HepG2 (cell line): ENCODE data around the gene GABRB1.

Source experiments
- CTCF ChIP-seq: sonication (generic); formaldehyde crosslinking; IDR thresholded peaks from 2 replicates; pipeline ENCODE4 v1.5.0; 2020; ENCODE audit warnings: mild to moderate bottlenecking, missing genetic modification reagents, moderate library complexity
- HBP1 ChIP-seq: IDR thresholded peaks from 2 replicates; pipeline ENCODE4 v1.6.1; 2016; ENCODE audit warnings: low read depth, control low read depth
- KDM5A ChIP-seq: fragments of 200-600 bp; sonication (generic); IDR thresholded peaks from 2 replicates; pipeline ENCODE4 v1.7.0; 2018; ENCODE audit warnings: antibody characterized with exemption, mild to moderate bottlenecking, low read length, borderline replicate concordance
- MBNL3 ChIP-seq: fragments of 250-450 bp; sonication (Bioruptor Pico); conservative IDR thresholded peaks from 2 replicates; pipeline ENCODE4 v1.8.0; 2022; ENCODE audit warnings: mild to moderate bottlenecking, inconsistent platforms
- SSRP1 ChIP-seq: IDR thresholded peaks from 2 replicates; pipeline ENCODE4 v1.6.1; 2016; ENCODE audit warnings: control low read depth
- ZNF841 ChIP-seq: sonication (generic); formaldehyde crosslinking; IDR thresholded peaks from 2 replicates; pipeline ENCODE4 v1.8.1; 2023; ENCODE audit warnings: missing genetic modification reagents, borderline replicate concordance

DNA sequence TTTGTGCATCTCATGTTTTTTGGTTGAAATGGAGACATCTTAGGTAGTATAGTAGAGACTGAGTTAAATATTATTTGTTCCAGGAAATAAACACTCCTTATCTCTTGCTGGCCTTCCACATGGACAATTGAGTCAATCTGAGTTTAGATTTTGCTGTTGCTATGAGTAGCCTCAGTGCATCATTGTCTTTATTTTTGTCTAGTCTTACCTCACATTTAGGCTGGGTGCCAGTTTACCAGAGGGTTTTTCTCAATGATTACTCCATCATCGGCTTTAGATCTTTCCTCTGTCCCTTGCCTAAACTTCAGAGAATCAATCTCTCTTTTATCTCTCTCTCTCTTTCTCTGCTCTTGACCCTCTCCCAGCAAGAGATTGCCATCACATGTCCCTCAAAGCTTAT, 73.6 kb downstream of the GABRB1 start:
- TF ChIP-seq CTCF (CRISPR knock-in tag) (no peak), HBP1 (CRISPR knock-in tag) (no peak), MBNL3 (no peak), SSRP1 (CRISPR knock-in tag) (no peak), KDM5A (no peak), ZNF841 (CRISPR knock-in tag) (no peak)
